ENCODE results near the gene ZSCAN2. TPM values are rescaled to one million over a fixed set of nuclear protein-coding genes. Genes with fewer than 3 reads are reported as not detected.
"Not testable (repeated sequence)": the region's sequence is repeated elsewhere in the genome, so short reads cannot be mapped to it uniquely, and the experiment has no call there.

ZSCAN2 gene
- total RNA-seq, 1 donor from 2014 or later, result 18.7 TPM

GRCh38 chr15:84572231-84572630 is 28.6 kb upstream of the ZSCAN2 start:
- no peak overlapping the region for H3K4me3 Mint-ChIP-seq
- intact Hi-C loops (cut with micrococcal nuclease), result loop anchor here (5.0 kb wide), 1 partner anchor 410 kb away; the partner anchor contains the start of gene PDE8A
- DNase-seq (no peak), ATAC-seq (ENCODE audit: low read depth) (no peak)
- POLR2A ChIA-PET, result interaction anchor here (0.7 to 2.3 kb wide), 2 partner anchors 404 to 409 kb away, joined by 9 to 10 read pairs; partner anchors contain the start of gene PDE8A
- H3K27me3 Mint-ChIP-seq, result no peaks in the 10 kb centered on the region
- H3K27ac Mint-ChIP-seq, result no peak overlapping the region
- H3K9me3 Mint-ChIP-seq, result no peaks in the 10 kb centered on the region
- CTCF ChIA-PET, result interaction anchor here (1.1 to 2.7 kb wide), 2 partner anchors 12 to 357 kb away, joined by 3 to 14 read pairs; no protein-coding TSS in a partner anchor
- H3K4me1 Mint-ChIP-seq, result peaks cover 8% of the 10 kb centered on the region
- no peak for TF ChIP-seq CTCF (IDR thresholded peaks at IDR 0.05)
- H3K36me3 Mint-ChIP-seq (ENCODE audit: low read depth), result no peaks in the 10 kb centered on the region

GRCh38 chr15:84575493-84575892 is 25.3 kb upstream of the ZSCAN2 start:
- Mint-ChIP-seq H3K36me3 (ENCODE audit: low read depth) (no peaks in the 10 kb centered on the region), H3K27ac (no peak overlapping the region), H3K4me3 (no peak overlapping the region), H3K27me3 (no peaks in the 10 kb centered on the region), H3K4me1 (peaks cover 2% of the 10 kb centered on the region), H3K9me3 (no peaks in the 10 kb centered on the region)
- intact Hi-C loops (cut with micrococcal nuclease), result no loop called here
- no peak for TF ChIP-seq CTCF (IDR thresholded peaks at IDR 0.05)
- no peak for ATAC-seq (ENCODE audit: low read depth)
- CTCF ChIA-PET, result no interaction called here
- POLR2A ChIA-PET, result interaction anchor here (0.6 kb wide), 1 partner anchor 837 kb away, joined by 4 read pairs; no protein-coding TSS in a partner anchor
- no peak for DNase-seq

- H3K27ac Mint-ChIP-seq; CTCF ChIA-PET; H3K36me3 Mint-ChIP-seq (ENCODE audit: low read depth); H3K9me3 Mint-ChIP-seq; H3K4me3 Mint-ChIP-seq; DNase-seq; intact Hi-C loops (cut with micrococcal nuclease); ATAC-seq (ENCODE audit: low read depth); H3K27me3 Mint-ChIP-seq; H3K4me1 Mint-ChIP-seq; POLR2A ChIA-PET: not testable (repeated sequence)
Observed at GRCh38 chr15:84577891-84578290, 22.9 kb upstream of the ZSCAN2 start.

- H3K9me3 Mint-ChIP-seq; H3K27ac Mint-ChIP-seq; ATAC-seq (ENCODE audit: low read depth); H3K4me3 Mint-ChIP-seq; H3K36me3 Mint-ChIP-seq (ENCODE audit: low read depth); H3K4me1 Mint-ChIP-seq; CTCF ChIA-PET; DNase-seq; H3K27me3 Mint-ChIP-seq; intact Hi-C loops (cut with micrococcal nuclease); POLR2A ChIA-PET: not testable (repeated sequence)
Observed at GRCh38 chr15:84579261-84579721, 21.5 kb upstream of the ZSCAN2 start.

- H3K4me3 Mint-ChIP-seq; intact Hi-C loops (cut with micrococcal nuclease); H3K36me3 Mint-ChIP-seq (ENCODE audit: low read depth); H3K27ac Mint-ChIP-seq; H3K4me1 Mint-ChIP-seq; ATAC-seq (ENCODE audit: low read depth); POLR2A ChIA-PET; DNase-seq; H3K27me3 Mint-ChIP-seq; H3K9me3 Mint-ChIP-seq: not testable (repeated sequence)
- CTCF ChIA-PET, result interaction anchor here (0.6 kb wide), 1 partner anchor 1160 kb away, joined by 3 read pairs; no protein-coding TSS in a partner anchor
Observed at GRCh38 chr15:84581676-84582428, 19.0 kb upstream of the ZSCAN2 start.

- POLR2A ChIA-PET, result no interaction called here
- CTCF ChIA-PET, result interaction anchor here (0.6 kb wide), 1 partner anchor 1159 kb away, joined by 3 read pairs; no protein-coding TSS in a partner anchor
- no peak for DNase-seq
- Mint-ChIP-seq H3K27ac (no peak overlapping the region), H3K36me3 (ENCODE audit: low read depth) (no peaks in the 10 kb centered on the region), H3K9me3 (no peaks in the 10 kb centered on the region), H3K4me1 (no peaks in the 10 kb centered on the region), H3K4me3 (no peak overlapping the region), H3K27me3 (peaks cover 6% of the 10 kb centered on the region)
- intact Hi-C loops (cut with micrococcal nuclease), result no loop called here
- ATAC-seq (ENCODE audit: low read depth), result no peak
- no peak for TF ChIP-seq CTCF (IDR thresholded peaks at IDR 0.05)
Observed at GRCh38 chr15:84582583-84583157, 18.1 kb upstream of the ZSCAN2 start.

- intact Hi-C loops (cut with micrococcal nuclease); H3K36me3 Mint-ChIP-seq (ENCODE audit: low read depth); H3K27ac Mint-ChIP-seq; ATAC-seq (ENCODE audit: low read depth); H3K27me3 Mint-ChIP-seq; DNase-seq; H3K4me1 Mint-ChIP-seq; H3K4me3 Mint-ChIP-seq; POLR2A ChIA-PET; H3K9me3 Mint-ChIP-seq: not testable (repeated sequence)
- CTCF ChIA-PET, result interaction anchor here (0.6 kb wide), 1 partner anchor 12 kb away, joined by 3 read pairs; no protein-coding TSS in a partner anchor
Observed at GRCh38 chr15:84583921-84584320, 16.9 kb upstream of the ZSCAN2 start.
